NCI-H1092 (cell line): ENCODE data around the gene C1orf226.
"Not testable (repeated sequence)": the region's sequence is repeated elsewhere in the genome, so short reads cannot be mapped to it uniquely, and the experiment has no call there.

Experiments
- DNase-seq: peaks from one replicate; lab custom pipeline; 2025; lab: John Stamatoyannopoulos, UW

C1orf226 gene

GRCh38 chr1:162406811-162407210 lies 25.3 kb downstream of the C1orf226 start:
- DNase-seq: no peak

- no peak for DNase-seq
Observed at GRCh38 chr1:162407539-162407938, 26.0 kb downstream of the C1orf226 start.

- no peak for DNase-seq
Observed at GRCh38 chr1:162412002-162412401, 30.5 kb downstream of the C1orf226 start, which contains the start of gene SH2D1B. Gene SH2D1B (minus strand): TSS chr1:162412136. CDS start chr1:162412016, 120 bp downstream.

- DNase-seq: no peak
Observed at GRCh38 chr1:162416215-162416614, 34.7 kb downstream of the C1orf226 start.

- DNase-seq: no peak
Observed at GRCh38 chr1:162416909-162417308, 35.4 kb downstream of the C1orf226 start.

GRCh38 chr1:162417650-162418049 lies 36.1 kb downstream of the C1orf226 start:
- no peak for DNase-seq

GRCh38 chr1:162418584-162418983 lies 37.1 kb downstream of the C1orf226 start:
- not testable (repeated sequence) for DNase-seq

- DNase-seq: not testable (repeated sequence)
Observed at GRCh38 chr1:162419450-162419931, 38.0 kb downstream of the C1orf226 start.

GRCh38 chr1:162420120-162420519 lies 38.6 kb downstream of the C1orf226 start:
- DNase-seq: no peak

- DNase-seq: no peak
Observed at GRCh38 chr1:162421258-162422164, 40.0 kb downstream of the C1orf226 start.

- no peak for DNase-seq
Observed at GRCh38 chr1:162422662-162423375, 41.3 kb downstream of the C1orf226 start.

GRCh38 chr1:162430583-162430982 lies 49.1 kb downstream of the C1orf226 start:
- no peak for DNase-seq

GRCh38 chr1:162432977-162433713 lies 51.6 kb downstream of the C1orf226 start:
- DNase-seq: not testable (repeated sequence)
